G401.6 (cell line): ENCODE results near the gene PRM1.
"Not testable (repeated sequence)": the region's sequence is repeated elsewhere in the genome, so short reads cannot be mapped to it uniquely, and the experiment has no call there.

Source experiments
- FAIRE-seq: peaks from 2 replicates; lab custom pipeline; 2012; peaks lifted over from hg19 to GRCh38; lab: Jason Lieb, UNC

The PRM1 gene

GRCh38 chr16:11313493-11314308, 32.6 kb upstream of the PRM1 start:
- FAIRE-seq, result no peak

GRCh38 chr16:11312718-11313492, 31.8 kb upstream of the PRM1 start:
- no peak for FAIRE-seq

- FAIRE-seq, result no peak
These were observed 29.9 kb upstream of the PRM1 start for GRCh38 chr16:11310997-11311561.

GRCh38 chr16:11310634-11310977, 29.5 kb upstream of the PRM1 start:
- no peak for FAIRE-seq

GRCh38 chr16:11309895-11310633, 28.9 kb upstream of the PRM1 start:
- FAIRE-seq, result no peak

GRCh38 chr16:11308493-11309283, 27.6 kb upstream of the PRM1 start:
- FAIRE-seq, result no peak

GRCh38 chr16:11307639-11308492, 26.7 kb upstream of the PRM1 start:
- no peak for FAIRE-seq

GRCh38 chr16:11306997-11307638, 26.0 kb upstream of the PRM1 start:
- FAIRE-seq, result no peak

GRCh38 chr16:11306381-11306780, 25.3 kb upstream of the PRM1 start:
- FAIRE-seq, result no peak

- no peak for FAIRE-seq
These were observed 22.4 kb upstream of the PRM1 start for GRCh38 chr16:11303405-11304138.

- FAIRE-seq, result no peak
These were observed 21.8 kb upstream of the PRM1 start for GRCh38 chr16:11302977-11303376.

GRCh38 chr16:11301645-11302501, 20.7 kb upstream of the PRM1 start:
- FAIRE-seq, result no peak

GRCh38 chr16:11300560-11300892, 19.4 kb upstream of the PRM1 start:
- FAIRE-seq, result no peak

- no peak for FAIRE-seq
These were observed 18.9 kb upstream of the PRM1 start for GRCh38 chr16:11299865-11300559.

- not testable (repeated sequence) for FAIRE-seq
These were observed 17.9 kb upstream of the PRM1 start for GRCh38 chr16:11298950-11299547.

GRCh38 chr16:11298143-11298900, 17.2 kb upstream of the PRM1 start:
- no peak for FAIRE-seq
